DMS53 treated with DMSO at 0.1 percent for 48 hours (cell line): ENCODE measurements around the gene MICU1.
"Not testable (repeated sequence)": the region's sequence is repeated elsewhere in the genome, so short reads cannot be mapped to it uniquely, and the experiment has no call there.

Experiments used
- DNase-seq: peaks from one replicate; lab custom pipeline; 2025; ENCODE audit not compliant: unreplicated experiment; lab: John Stamatoyannopoulos, UW

MICU1 gene, protein sequence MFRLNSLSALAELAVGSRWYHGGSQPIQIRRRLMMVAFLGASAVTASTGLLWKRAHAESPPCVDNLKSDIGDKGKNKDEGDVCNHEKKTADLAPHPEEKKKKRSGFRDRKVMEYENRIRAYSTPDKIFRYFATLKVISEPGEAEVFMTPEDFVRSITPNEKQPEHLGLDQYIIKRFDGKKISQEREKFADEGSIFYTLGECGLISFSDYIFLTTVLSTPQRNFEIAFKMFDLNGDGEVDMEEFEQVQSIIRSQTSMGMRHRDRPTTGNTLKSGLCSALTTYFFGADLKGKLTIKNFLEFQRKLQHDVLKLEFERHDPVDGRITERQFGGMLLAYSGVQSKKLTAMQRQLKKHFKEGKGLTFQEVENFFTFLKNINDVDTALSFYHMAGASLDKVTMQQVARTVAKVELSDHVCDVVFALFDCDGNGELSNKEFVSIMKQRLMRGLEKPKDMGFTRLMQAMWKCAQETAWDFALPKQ

DNA sequence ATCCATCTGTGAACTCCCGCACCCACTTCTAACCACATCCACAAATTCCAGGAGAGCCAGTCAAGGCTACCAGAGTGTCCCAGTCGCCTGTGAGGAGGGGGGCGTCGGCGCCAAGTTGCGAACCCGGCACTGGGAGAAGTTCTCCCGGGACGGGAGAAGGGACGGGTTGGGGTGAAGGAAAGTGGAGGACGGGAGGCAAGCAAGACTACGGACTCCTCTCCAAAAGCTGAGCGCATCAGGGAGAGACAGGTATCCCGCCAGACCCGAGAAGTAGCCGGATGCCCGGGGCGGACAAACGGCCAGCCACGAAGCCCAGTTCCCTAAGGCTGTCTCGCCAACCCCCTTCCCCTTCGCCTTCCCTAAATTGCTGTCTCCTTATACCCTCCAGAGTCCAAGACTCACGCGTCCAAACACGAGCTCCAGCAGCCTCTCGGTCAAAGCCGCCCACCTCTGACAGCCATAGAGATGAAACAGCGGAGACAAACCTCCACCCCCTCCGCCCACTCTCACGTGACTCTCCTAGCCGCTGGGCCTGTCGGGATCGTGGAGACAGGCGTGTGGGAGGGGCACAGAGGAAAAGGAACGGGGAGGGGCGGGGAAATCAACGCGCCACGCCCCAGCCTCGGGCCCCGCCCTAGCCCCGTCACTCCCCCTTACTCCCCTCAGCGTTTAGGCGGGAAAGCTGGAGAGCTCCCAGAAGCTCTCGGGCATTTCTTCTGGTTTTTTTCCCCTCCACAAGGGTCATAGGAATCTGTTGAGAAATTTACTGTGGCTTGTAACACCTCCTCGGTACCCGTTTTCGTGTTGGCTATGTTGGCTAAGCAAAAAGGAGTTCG is at the start of gene MICU1:
MICU1 (minus strand) TSS at position 472 of the 836 bp plus-strand sequence. CDS start 59,286 bp downstream, outside the sequence.
- DNase-seq: peak; percentile 87

DNA sequence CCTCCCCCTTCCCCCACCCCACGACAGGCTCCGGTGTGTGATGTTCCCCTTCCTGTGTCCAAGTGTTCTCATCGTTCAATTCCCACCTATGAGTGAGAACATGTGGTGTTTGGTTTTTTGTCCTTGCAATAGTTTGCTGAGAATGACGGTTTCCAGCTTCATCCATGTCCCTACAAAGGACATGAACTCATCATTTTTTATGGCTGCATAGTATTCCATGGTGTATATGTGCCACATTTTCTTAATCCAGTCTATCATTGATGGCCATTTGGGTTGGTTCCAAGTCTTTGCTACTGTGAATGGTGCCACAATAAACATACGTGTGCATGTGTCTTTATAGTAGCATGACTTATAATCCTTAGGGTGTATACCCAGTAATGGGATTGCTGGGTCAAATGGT is 48.3 kb upstream of the MICU1 start:
- not testable (repeated sequence) for DNase-seq

DNA sequence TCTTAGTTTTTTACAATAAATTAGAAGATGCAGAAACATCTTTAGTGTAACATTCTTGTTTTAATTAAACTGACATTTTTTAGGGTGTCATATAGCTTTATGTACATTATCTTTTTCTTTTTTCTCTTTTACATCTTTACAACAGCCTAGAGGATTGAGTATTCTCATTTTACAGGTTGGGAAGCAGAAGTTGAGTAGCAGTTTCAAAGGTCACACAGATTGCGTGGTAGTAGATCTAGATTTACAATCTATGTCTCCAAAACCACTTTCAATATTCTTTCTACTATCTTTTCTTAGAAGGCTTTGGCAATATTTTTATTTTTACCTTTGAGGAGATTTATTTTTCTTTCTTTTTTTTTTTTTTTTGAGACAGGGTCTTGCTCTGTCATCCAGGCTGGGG is 47.4 kb upstream of the MICU1 start:
- no peak for DNase-seq

DNA sequence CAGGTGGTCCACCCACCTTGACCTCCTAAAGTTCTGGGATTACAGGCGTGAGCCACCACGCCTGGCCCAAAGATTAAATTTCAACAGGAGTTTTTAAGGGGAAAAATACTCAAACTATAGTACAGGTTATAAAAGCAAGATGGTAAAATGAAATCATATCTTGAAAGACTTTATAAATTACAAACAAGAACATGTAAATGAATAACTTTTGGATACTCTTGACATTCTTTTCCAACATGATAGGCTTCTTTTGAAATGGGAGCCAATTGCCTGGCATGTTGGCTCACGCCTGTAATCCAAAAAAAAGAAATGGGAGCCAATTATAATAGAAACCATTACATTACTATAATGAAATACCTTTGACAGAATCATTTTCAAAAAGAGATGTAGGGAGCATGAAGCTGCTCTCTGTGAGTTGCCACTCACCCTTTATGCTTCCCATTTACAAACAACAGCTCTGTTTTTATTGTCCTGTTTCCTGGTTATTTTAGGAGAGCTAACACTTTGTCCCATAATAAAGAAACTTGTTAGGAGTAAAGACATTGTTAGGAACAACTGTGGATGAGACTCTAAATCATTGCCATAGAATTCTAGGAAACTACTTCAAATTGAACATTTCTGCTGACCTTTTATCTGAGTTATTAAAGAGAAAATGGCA is 41.5 kb upstream of the MICU1 start:
- no peak for DNase-seq

DNA sequence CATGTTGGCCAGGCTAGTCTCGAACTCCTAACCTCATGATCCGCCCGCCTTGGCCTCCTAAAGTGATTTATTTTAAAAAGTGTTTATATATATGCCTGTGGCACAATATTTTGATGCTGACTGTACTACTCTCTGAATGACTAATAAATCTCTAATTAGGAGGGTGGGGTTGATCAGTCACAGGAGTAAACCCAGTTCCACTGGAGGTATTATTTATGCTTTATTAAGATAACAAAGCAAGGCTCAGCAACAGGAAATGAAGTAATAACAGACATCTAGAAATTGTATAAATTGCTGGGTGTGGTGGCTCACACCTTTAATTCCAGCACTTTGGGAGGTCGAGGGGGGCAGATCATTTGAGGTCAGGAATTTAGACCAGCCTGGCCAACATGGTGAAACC is 40.0 kb upstream of the MICU1 start:
- no peak for DNase-seq

DNA sequence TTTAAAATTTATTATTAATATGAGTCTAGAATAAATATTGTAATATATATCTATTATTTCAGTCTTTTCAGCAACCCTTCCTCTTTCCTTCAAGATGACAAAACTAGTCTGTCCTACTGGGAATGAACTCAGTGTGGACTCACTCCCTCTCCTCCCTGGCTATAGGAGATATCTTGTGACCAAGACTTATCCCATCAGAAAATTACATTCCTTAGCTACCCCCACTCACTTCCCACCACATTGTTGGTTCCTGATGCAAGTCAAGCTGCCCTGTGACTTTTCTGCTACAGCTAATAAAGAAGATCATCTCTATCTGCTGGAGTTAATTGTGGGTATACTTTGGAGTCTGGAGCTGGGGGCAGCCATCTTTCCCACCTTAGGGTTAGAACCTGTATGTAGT is 38.1 kb upstream of the MICU1 start:
- DNase-seq: no peak

DNA sequence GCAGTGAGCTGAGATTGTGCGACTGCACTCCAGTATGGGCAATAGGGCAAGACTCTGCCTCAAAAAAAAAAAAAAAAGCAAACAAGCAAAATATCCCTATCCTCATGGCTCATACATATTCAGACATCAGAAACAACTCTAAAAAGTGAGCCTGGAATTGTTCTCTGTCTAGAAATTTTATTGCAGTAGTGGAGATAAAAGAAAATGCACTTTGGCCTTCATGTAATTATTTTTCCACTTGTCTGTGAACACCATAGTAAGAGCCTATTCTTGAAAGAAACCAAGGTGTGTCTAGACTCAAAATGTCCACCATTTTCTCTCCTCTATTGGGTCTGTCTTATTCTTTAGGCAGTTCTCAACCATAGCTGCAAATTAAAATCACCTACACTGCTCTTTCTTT is 35.6 kb upstream of the MICU1 start:
- no peak for DNase-seq

DNA sequence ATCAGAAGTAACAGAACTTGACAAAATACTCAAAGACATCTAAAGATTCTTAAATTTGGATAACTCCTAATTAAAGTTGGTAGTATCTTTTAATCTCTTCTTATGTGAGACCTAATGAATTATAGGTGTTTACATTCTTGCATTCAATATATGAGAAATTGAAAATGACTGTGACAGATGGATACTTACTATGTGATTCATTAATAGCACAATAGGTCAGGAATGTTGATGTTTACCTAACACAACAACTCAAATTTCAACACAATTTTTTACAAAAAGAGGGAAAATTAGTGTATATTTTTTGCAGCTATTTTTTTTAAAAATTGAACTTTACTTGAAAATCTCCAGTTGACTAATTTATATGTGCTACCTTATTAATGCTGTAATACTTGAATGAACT is 34.3 kb upstream of the MICU1 start:
- DNase-seq: no peak

DNA sequence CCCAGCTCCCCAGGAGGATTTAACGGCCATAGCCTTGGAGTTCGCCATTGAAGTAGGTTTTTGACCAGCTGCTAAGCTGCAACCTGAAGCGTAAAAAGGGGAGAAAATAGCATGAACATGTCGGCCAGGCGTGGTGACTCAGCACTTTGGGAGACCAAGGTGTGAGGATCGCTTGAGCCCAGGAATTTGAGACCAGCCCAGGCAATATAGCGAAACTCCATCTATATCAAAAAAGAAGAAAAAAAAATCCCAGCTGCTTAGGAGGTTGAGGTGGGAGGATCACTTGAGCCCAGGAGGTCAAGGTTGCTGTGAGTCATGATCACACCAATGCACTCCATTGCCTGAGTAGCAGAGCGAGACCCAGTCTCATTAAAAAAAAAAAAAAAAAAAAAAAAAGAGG is 33.8 kb upstream of the MICU1 start:
- no peak for DNase-seq

DNA sequence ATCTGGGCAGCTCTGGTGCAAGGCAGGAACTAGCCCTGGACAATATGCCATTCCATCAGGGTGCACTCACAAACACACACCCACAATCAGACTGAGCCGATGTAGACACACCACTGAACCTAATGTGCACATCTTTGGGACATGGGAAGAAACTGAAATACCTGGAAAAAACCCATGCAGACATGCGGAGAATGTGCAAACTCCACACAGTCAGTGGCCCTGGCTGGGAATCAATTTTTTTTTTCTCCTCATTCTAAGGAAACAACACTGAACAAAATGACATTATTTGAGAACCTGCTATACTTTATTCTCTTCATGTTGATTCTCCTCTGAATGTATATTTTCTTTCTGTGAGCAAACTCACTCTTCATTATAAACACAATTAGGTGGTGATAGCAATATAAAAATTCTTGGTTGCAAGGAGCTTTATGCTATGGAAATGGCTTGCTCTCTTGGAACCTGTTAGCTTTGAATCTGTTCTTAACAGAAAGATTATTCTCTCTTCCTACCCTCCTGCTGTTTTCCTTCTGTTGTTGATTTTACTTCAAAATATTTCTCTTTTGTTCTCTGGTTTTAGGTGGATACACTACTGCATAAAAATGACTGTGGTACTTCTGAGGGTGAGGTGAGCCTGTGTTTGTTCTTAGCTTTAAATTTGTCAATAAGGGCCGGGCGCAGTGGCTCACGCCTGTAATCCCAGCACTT is 33.0 kb upstream of the MICU1 start:
- DNase-seq: no peak

DNA sequence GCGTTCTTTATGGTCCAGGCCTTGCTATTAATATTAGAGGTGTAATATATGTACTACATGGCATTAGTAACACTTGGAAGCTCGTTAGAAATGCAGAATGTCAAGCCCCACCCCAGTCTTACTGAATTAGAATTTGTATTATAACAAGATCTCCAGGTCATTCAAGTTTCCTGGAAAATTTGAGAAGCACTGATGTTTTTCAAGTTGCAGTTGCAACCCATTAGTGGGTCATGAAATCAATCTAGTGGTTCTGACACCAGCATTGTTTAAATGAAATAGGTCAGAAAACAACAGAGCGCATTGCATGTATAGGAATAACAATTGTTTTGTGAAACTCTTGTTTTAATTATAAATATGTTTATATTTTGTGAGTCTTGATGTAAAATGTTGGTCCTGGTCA is 28.8 kb upstream of the MICU1 start:
- no peak for DNase-seq

DNA sequence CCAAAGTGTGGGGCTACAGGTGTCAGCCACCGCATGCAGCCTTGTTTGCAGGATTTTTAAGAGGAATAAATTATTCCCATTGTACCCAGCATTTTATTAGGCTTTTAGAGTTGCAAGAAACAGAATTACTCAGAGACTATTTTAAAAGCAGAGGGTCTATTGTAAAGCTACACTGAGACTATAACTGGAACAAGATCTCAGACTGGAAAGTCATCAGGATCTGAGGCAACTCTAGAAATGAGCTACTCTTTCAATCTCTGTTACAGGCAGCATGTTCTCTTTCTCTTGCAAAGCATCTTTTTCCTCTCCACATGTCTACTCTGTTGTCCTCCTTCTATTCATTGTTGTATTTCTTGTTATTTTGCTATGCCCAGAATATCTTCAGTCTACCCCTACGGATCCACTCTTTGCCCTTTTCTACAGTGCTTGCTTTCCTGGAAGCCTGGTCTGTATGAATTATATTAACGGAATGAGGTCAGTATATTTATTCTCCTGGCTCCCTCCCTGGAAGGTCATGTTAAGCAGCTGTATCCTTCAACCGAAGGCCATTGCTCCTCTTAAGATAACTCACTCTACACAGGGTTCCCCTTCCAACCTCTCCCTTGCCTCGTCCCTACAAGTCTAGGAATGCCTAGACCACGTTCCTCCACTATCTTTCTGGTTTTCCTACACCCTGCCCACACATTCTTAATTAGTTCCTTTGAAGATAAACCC is 27.7 kb upstream of the MICU1 start:
- no peak for DNase-seq

DNA sequence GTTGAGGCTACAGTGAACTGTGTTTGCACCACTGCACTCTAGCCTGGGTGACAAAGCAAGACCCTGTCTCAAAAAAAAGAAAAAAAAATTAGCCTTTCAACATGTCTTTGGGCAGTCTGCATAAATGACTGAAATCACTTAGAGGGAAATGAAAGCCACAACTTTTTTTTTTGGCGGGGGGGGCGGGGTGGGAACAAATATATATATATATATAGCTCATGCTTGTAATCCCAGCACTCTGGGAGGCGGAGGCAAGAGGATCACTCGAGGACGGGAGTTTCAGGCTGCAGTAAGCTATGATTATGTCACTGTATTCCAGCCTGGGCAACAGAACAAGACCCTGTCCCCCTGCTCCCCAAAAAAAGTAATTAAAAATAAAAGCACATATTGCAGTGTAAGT is 23.4 kb upstream of the MICU1 start:
- no peak for DNase-seq

DNA sequence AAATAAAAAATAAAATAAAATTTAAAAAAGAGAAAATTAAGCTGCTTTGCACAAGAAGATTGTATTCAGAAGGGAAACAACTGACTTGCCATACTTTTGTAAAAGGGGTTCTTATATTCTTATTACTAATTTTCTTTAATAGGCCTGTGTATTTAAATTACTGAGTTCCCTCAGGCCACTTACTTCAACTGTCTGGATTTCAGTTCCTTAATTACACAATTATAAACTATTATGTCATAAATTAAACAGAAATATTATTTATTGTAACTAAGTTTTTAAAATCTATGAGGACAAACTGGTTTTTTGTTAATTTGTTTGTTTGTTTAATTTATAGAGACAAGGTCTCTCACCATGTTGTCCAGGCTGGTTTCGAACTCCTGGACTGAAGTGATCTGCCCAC is 22.4 kb upstream of the MICU1 start:
- no peak for DNase-seq

DNA sequence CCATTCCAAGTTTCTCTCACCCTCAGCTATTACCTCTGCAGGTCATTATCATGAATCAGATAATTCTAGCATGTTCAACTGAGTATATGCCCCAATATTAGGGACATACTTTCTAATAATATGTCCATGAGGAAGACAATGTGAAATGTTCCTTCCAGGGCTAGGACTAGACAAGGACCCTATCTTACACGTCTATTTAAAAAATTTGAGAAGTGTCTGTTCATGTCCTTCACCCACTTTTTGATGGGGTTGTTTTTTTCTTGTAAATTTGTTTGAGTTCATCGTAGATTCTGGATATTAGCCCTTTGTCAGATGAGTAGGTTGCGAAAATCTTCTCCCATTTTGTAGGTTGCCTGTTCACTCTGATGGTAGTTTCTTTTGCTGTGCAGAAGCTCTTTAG is 21.1 kb upstream of the MICU1 start:
- not testable (repeated sequence) for DNase-seq

DNA sequence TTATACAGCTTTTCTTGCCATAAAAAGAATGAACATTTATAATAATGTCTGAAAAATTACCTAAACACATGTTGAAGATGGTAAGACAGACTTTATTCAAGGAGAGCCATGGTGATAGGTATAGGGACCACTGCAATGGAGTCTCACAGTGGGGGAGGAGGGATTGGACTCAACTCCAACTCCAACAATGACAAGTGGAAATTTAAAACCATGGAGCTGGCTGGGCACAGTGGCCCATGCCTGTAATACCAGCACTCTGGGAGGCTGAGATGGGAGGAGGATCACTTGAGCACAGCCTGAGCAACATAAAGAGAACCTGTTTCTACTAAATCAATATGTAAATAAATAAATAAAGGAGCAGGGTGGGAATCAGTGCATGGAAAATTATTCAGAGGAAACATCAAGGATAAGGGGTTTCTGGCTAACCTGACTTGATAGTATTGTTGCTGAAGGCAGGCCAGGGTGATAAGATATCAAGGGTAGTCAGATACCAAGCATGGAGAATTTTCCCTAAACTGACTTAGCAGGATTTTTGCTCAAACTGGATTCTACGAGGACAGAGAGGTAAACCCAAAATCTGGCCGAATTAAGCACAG is 19.5 kb upstream of the MICU1 start:
- DNase-seq: no peak

DNA sequence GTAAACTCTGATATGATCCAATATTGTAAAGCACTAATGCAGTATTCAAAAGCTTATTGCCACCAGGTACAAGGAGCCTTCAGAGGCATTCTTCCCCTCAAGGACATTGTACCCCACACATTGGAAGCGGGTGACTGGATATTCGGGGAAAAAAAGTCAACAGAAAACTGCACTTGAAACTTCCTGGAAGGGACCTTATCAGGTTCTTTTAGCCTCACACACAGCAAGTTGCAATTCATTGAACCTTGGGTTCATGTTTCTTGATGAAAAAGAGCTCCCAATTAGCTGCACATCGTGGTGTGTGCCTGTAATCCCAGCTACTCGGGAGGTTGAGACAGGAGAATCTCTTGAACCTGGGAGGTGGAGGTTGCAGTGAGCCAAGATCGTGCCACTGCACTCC is 16.4 kb upstream of the MICU1 start:
- no peak for DNase-seq

DNA sequence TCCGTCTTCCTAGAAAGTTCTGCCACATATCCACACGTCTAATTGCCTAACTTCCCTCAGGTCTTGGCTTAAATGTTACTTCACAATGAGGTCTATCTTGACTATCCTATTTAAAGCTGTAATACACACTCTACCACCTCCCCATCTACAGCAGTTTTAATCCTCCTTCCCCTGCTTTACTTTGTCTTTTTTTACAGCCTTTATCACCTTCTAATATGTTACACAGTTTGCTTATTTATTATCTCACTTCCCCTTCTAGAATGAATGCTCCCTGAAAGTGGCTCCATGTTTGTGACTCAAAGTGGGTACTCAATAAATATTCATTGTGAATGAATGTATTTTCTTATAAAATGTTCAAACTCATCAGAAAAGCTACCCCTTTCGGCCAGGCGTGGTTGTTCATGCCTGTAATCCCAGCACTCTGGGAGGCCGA is 13.6 kb upstream of the MICU1 start:
- no peak for DNase-seq

DNA sequence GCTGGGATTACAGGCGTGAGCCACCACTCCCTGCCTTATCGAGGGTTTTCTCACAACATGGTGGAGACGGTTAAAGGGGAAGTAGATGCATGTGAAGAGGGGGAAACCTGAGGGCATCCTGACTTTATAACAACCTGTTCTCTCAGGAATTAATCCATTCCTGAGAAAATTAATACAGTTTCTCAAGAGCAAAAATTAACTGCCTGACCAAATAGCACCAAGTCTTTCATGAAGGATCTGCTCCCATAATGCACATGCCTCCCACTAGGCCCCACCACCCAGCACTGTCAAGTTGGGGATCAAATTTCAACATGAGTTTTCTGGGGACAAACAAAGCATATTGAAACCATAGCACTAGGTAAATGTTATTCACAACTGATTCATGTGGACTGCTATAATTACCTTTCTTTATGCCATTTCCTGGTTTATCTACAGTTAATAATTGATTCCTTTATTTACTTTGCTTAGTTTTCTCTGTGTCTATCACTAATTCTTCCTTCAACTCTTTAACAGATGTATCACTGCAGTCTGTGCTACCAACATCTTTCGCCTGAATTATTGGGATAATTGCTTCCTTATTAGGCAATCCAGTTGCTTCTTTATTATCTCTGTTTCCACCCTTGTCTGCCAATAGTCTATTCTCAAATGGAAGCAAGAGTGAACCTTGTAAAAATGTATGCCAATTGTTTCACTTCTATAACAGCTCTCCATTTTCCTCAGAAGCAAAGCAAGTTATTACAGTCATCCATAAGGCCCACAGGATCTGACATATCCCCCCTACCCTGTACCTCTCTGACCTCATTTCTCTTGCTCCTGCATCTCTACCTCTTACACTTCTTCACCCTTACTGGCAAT is 12.9 kb upstream of the MICU1 start:
- DNase-seq: peak; percentile 83
